Gastrocnemius medialis (tissue), 4 donors: ENCODE measurements around the gene ATP6V1B1.

Source experiments
- POLR2A ChIP-seq, 2 donors: fragments of 450-650 bp; IDR thresholded peaks; one replicate each; pipeline ENCODE4 v1.6.1; 2017; ENCODE audit warnings: antibody characterized with exemption in 2 of 2, mild to moderate bottlenecking in 2 of 2, moderate library complexity in 2 of 2
- TF ChIP-seq, protein P1 (sequence below), 5 experiments: fragments of 450-650 bp in 3 of 5; fragments of 200-600 bp in 2 of 5; sonication (generic) in 2 of 5; IDR thresholded peaks in 4 of 5; conservative IDR thresholded peaks in 1 of 5; 1 replicate in 4 of 5; 2 replicates in 1 of 5; pipeline ENCODE4 v1.5.1; 2016 to 2019; ENCODE audit warnings: antibody characterized with exemption in 5 of 5, mild to moderate bottlenecking in 3 of 5, moderate library complexity in 3 of 5

DNA sequence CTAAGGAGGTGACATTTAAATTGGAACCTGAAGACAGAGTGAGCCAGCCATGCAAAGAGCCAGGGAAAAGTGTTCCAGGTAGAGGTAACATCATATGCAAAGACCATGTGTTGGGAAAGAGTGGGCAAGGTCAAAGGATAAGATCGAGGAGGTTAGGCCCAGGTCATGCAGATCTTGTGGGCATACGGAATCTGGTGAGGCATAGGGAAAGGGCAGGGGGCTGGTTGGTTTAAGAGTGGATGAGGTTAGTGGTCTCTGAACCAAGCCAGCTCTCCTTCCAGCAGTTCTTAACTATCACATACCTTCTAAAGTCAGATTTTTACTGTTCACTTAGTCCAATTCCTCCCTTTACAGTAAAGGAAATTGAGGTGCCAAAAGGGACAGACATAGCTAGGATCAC lies 45.7 kb downstream of the ATP6V1B1 start:
- TF ChIP-seq POLR2A (IDR thresholded peaks at IDR 0.05): no peak
- TF ChIP-seq, protein P1, sequence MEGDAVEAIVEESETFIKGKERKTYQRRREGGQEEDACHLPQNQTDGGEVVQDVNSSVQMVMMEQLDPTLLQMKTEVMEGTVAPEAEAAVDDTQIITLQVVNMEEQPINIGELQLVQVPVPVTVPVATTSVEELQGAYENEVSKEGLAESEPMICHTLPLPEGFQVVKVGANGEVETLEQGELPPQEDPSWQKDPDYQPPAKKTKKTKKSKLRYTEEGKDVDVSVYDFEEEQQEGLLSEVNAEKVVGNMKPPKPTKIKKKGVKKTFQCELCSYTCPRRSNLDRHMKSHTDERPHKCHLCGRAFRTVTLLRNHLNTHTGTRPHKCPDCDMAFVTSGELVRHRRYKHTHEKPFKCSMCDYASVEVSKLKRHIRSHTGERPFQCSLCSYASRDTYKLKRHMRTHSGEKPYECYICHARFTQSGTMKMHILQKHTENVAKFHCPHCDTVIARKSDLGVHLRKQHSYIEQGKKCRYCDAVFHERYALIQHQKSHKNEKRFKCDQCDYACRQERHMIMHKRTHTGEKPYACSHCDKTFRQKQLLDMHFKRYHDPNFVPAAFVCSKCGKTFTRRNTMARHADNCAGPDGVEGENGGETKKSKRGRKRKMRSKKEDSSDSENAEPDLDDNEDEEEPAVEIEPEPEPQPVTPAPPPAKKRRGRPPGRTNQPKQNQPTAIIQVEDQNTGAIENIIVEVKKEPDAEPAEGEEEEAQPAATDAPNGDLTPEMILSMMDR (IDR thresholded peaks at IDR 0.05 in 4 of 5, conservative IDR thresholded peaks at IDR 0.05 in 1 of 5): no peak
